GM12878 (cell line): ENCODE measurements around the gene PDE1C. TPM values are rescaled to one million over a fixed set of nuclear protein-coding genes. Genes with fewer than 3 reads are reported as not detected.

Source experiments
- BCL11A ChIP-seq: IDR thresholded peaks from 2 replicates; pipeline ENCODE4 v1.6.1; 2011; ENCODE audit warnings: low read depth, low read length
- CEBPZ ChIP-seq: fragments of 150-350 bp; IDR thresholded peaks from 2 replicates; pipeline ENCODE4 v1.6.1; 2016; ENCODE audit warnings: low read depth, low read length
- CTCF ChIP-seq, 3 experiments: IDR thresholded peaks in 2 of 3; conservative IDR thresholded peaks in 1 of 3; 2 replicates each; pipeline ENCODE4 v1.5.1; 2011; ENCODE audit warnings: low read depth in 3 of 3, low read length in 3 of 3, mild to moderate bottlenecking in 3 of 3, control low read depth in 2 of 3, moderate library complexity in 2 of 3, inconsistent platforms in 1 of 3, mixed read lengths in 1 of 3; ENCODE audit not compliant: control insufficient read depth in 2 of 3, insufficient read depth in 1 of 3; ENCODE audit errors: extremely low read depth in 1 of 3
- DPF2 ChIP-seq: fragments of 450-650 bp; IDR thresholded peaks from 2 replicates; pipeline ENCODE4 v1.6.1; 2017; ENCODE audit warnings: mild to moderate bottlenecking
- ETV6 ChIP-seq, 2 experiments: fragments of 450-650 bp in 1 of 2; IDR thresholded peaks in 1 of 2; conservative IDR thresholded peaks in 1 of 2; 2 replicates each; pipeline ENCODE4 v1.6.1; 2014; ENCODE audit warnings: antibody characterized with exemption in 1 of 2, borderline replicate concordance in 1 of 2, low read depth in 1 of 2, mild to moderate bottlenecking in 1 of 2, moderate library complexity in 1 of 2
- HDAC6 ChIP-seq: fragments of 200-600 bp; sonication (generic); IDR thresholded peaks from one replicate; pipeline ENCODE4 v1.8.0; 2017; ENCODE audit warnings: antibody characterized with exemption; ENCODE audit not compliant: unreplicated experiment
- IKZF2 ChIP-seq, 2 experiments: fragments of 450-650 bp; IDR thresholded peaks; 2 replicates each; pipeline ENCODE4 v1.6.1; 2017; ENCODE audit warnings: mild to moderate bottlenecking in 2 of 2, moderate library complexity in 2 of 2
- MYC ChIP-seq: IDR thresholded peaks from 2 replicates; pipeline ENCODE4 v1.6.1; 2011; ENCODE audit warnings: mild to moderate bottlenecking, low read length, moderate library complexity, inconsistent platforms; ENCODE audit not compliant: insufficient read depth, insufficient replicate concordance, insufficient read length, severe bottlenecking
- NFIC ChIP-seq: IDR thresholded peaks from 2 replicates; pipeline ENCODE4 v1.6.1; 2012; ENCODE audit warnings: low read depth, mild to moderate bottlenecking, inconsistent platforms, low read length, moderate library complexity
- RUNX3 ChIP-seq: IDR thresholded peaks from 2 replicates; pipeline ENCODE4 v1.6.1; 2012; ENCODE audit warnings: low read length, inconsistent platforms
- ZBED1 ChIP-seq: IDR thresholded peaks from 2 replicates; pipeline ENCODE4 v1.6.1; 2016; ENCODE audit warnings: borderline replicate concordance
- ZBTB4 ChIP-seq: fragments of 450-650 bp; formaldehyde crosslinking; IDR thresholded peaks from 2 replicates; pipeline ENCODE4 v1.4.0; 2022; ENCODE audit warnings: mild to moderate bottlenecking, moderate library complexity
- ZNF217 ChIP-seq: fragments of 450-650 bp; IDR thresholded peaks from 2 replicates; pipeline ENCODE4 v1.6.1; 2017; ENCODE audit warnings: antibody characterized with exemption, mild to moderate bottlenecking
- polyA plus RNA-seq, 11 experiments: library from polyadenylated mRNA; depleted of rRNA in 4 of 11; unstranded in 6 of 11; stranded (reverse) in 5 of 11; fragments of >200 nt; fragmentation: Nextera tagmentation in 4 of 11; fragmentation: Illumina TruSeq in 1 of 11; extraction: Ambion mirVana in 4 of 11; extraction: Trizol in 1 of 11; gene quantifications; 1 replicate in 1 of 11; 2 replicates in 10 of 11; pipeline versions ENCODE4 v1.2.1 to v1.2.3, GENCODE V29; 2011 to 2016; ENCODE audit warnings: inconsistent platforms in 2 of 11, missing spikeins in 2 of 11, low read depth in 1 of 11
- total RNA-seq, 4 experiments: library from RNA; depleted of rRNA in 3 of 4; stranded (reverse); fragments of >200 nt in 3 of 4; fragmentation: Illumina TruSeq in 1 of 4; extraction: Trizol in 1 of 4; gene quantifications; 2 replicates each; pipeline versions ENCODE4 v1.2.1 to v1.2.3, GENCODE V29; 2013 to 2021
- TF ChIP-seq, protein P1 (sequence below): IDR thresholded peaks from 2 replicates; pipeline ENCODE4 v1.6.1; 2012; ENCODE audit warnings: improper control_type of control experiment, low read depth, low read length; ENCODE audit not compliant: insufficient replicate concordance

PDE1C gene
- total and polyA plus RNA-seq, 10 of the 15 experiments (the other 5 are each of a cell fraction or from before 2014, with no cell fraction given): 0.29 to 2.3 (median 0.70) TPM

DNA sequence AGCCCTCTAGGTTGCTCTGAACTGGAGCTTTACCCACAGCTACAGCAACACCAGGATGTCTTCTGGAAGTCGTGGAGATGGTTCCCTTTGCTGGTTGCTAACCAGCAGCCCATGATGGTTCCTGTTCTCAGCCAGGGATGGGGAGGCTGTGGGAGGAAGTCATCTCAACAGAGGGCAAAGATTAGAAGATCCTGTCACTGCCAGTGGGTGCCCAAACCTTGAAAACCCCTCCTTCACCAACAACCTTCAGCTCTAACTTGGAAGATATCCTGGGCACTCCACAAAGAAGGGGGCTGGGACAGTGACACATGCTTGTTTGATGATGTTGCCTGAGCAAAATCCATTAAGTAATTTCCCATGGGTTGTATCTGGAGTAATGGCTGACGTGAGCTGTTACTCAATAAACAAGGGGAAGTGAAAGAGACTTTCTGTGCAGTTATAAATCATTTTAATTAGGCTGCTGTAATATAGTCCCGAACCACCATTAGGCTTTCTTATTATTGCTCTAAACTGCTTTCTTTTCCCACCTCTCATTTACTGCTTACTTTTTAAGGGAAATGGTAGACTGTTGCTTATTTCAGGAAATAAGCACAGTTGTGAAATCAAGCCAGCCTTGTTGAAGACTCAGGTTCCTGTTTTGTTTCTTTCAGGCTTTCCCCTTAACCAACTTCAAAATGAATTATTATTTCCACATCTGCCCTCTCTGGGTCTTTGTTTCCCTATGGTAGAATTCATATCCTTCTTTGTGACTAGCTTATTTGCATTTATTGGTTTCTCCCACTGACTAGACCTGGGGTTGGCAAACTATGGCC lies 258.4 kb downstream of the PDE1C start (continued):
- TF ChIP-seq, protein P1, sequence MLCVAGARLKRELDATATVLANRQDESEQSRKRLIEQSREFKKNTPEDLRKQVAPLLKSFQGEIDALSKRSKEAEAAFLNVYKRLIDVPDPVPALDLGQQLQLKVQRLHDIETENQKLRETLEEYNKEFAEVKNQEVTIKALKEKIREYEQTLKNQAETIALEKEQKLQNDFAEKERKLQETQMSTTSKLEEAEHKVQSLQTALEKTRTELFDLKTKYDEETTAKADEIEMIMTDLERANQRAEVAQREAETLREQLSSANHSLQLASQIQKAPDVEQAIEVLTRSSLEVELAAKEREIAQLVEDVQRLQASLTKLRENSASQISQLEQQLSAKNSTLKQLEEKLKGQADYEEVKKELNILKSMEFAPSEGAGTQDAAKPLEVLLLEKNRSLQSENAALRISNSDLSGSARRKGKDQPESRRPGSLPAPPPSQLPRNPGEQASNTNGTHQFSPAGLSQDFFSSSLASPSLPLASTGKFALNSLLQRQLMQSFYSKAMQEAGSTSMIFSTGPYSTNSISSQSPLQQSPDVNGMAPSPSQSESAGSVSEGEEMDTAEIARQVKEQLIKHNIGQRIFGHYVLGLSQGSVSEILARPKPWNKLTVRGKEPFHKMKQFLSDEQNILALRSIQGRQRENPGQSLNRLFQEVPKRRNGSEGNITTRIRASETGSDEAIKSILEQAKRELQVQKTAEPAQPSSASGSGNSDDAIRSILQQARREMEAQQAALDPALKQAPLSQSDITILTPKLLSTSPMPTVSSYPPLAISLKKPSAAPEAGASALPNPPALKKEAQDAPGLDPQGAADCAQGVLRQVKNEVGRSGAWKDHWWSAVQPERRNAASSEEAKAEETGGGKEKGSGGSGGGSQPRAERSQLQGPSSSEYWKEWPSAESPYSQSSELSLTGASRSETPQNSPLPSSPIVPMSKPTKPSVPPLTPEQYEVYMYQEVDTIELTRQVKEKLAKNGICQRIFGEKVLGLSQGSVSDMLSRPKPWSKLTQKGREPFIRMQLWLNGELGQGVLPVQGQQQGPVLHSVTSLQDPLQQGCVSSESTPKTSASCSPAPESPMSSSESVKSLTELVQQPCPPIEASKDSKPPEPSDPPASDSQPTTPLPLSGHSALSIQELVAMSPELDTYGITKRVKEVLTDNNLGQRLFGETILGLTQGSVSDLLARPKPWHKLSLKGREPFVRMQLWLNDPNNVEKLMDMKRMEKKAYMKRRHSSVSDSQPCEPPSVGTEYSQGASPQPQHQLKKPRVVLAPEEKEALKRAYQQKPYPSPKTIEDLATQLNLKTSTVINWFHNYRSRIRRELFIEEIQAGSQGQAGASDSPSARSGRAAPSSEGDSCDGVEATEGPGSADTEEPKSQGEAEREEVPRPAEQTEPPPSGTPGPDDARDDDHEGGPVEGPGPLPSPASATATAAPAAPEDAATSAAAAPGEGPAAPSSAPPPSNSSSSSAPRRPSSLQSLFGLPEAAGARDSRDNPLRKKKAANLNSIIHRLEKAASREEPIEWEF: peak; percentile 40
- TF ChIP-seq BCL11A (peak; percentile 98), RUNX3 (no peak), ZBED1 (no peak), CTCF (IDR thresholded peaks at IDR 0.05 in 2 of 3, conservative IDR thresholded peaks at IDR 0.05 in 1 of 3; ENCODE audit: control insufficient read depth in 2 of 3, extremely low read depth in 1 of 3, insufficient read depth in 1 of 3, low read depth in 3 of 3, low read length in 3 of 3) (no peak), ZNF217 (0 out of 2 replicates have a peak, but pooled peaks have one; percentile 15), ZBTB4 (CRISPR knock-in tag) (no peak), HDAC6 (no peak), NFIC (no peak), CEBPZ (no peak), IKZF2 (IDR thresholded peaks at IDR 0.05) (peak; percentile 95 to 96), ETV6 (conservative IDR thresholded peaks at IDR 0.05 in 1 of 2, IDR thresholded peaks at IDR 0.05 in 1 of 2; ENCODE audit: borderline replicate concordance in 1 of 2, low read depth in 1 of 2) (peak in 1 of 2 experiments; percentile 27; a peak in 1 of 4 replicates), DPF2 (peak; percentile 96), MYC (no peak)
